B cell (primary cell): ENCODE results near the gene NHS.

ENCODE experiments used
- EZH2 ChIP-seq: IDR thresholded peaks from 2 replicates; pipeline ENCODE4 v1.6.1; 2012; ENCODE audit warnings: borderline replicate concordance, low read depth, mild to moderate bottlenecking, moderate library complexity, low read length; ENCODE audit not compliant: insufficient read depth, poor library complexity, severe bottlenecking
- TF ChIP-seq, protein P1 (sequence below): fragments of 200-600 bp; IDR thresholded peaks from one replicate; pipeline ENCODE4 v1.8.0; 2022; ENCODE audit warnings: antibody characterized with exemption, mild to moderate bottlenecking

DNA sequence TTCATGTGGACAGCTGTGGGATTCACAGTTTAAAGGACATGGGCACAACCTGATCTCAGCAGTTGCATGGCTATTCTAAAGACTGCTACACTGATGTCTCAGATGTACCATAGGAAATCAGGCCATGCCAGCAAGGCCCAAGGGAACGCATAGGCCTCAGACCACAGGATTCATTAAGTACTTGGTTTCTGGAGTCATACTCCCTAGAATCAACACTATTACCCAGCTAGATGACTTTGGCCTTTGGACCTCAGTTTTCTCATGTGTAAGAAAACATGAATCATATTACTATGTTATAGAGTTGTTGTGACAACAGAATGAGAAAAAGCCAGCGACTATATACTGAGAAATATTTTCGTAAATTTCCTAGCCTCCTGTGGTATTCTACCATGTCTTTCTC, 67.9 kb downstream of the NHS start:
- TF ChIP-seq, protein P1, sequence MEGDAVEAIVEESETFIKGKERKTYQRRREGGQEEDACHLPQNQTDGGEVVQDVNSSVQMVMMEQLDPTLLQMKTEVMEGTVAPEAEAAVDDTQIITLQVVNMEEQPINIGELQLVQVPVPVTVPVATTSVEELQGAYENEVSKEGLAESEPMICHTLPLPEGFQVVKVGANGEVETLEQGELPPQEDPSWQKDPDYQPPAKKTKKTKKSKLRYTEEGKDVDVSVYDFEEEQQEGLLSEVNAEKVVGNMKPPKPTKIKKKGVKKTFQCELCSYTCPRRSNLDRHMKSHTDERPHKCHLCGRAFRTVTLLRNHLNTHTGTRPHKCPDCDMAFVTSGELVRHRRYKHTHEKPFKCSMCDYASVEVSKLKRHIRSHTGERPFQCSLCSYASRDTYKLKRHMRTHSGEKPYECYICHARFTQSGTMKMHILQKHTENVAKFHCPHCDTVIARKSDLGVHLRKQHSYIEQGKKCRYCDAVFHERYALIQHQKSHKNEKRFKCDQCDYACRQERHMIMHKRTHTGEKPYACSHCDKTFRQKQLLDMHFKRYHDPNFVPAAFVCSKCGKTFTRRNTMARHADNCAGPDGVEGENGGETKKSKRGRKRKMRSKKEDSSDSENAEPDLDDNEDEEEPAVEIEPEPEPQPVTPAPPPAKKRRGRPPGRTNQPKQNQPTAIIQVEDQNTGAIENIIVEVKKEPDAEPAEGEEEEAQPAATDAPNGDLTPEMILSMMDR: no peak
- TF ChIP-seq EZH2: no peak
